ENCODE measurements around the gene C9orf50. TPM values are rescaled to one million over a fixed set of nuclear protein-coding genes. Genes with fewer than 3 reads are reported as not detected.
A peak's percentile ranks its signal among the peaks of the same experiment; 100 is the strongest.

The C9orf50 gene
- total RNA-seq, 1 donor from 2014 or later = not detected

DNA sequence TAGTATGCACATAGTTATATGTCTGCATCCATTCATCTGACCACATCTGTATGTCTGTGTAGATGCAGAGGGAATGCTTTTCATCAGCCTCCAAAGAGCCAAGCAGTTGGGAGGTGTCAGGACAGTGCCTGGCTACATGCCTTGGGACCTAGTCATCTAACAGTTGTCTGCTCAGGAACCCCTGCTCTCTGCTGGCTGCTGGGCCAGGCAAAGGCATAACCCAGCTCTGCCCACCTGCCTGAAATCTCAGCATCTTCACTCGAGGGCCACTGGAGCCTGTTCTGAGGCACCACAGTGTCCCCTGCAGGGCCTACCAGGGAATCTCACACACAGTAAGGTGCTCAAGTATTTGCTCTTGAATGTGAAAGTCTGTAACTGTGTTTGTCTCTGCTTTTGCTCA is 3.7 kb downstream of the C9orf50 start:
- Mint-ChIP-seq H3K9me3 (peaks cover 3% of the 10 kb centered on the region), H3K4me1 (peaks cover under 1% of the 10 kb centered on the region), H3K27me3 (peaks cover 38% of the 10 kb centered on the region), H3K36me3 (ENCODE audit: low read depth) (no peaks in the 10 kb centered on the region), H3K4me3 (no peak overlapping the region), H3K27ac (no peak overlapping the region)
- intact Hi-C loops (cut with micrococcal nuclease) = loop anchor here (10.0 kb wide), 1 partner anchor 292 kb away; no protein-coding TSS in a partner anchor
- DNase-seq = peak; percentile 76

- no peak for DNase-seq
- intact Hi-C loops (cut with micrococcal nuclease) = loop anchor here (10.0 kb wide), 1 partner anchor 291 kb away; no protein-coding TSS in a partner anchor
- Mint-ChIP-seq H3K27me3 (peaks cover 25% of the 10 kb centered on the region), H3K36me3 (ENCODE audit: low read depth) (no peaks in the 10 kb centered on the region), H3K4me3 (no peak overlapping the region), H3K9me3 (peaks cover 3% of the 10 kb centered on the region), H3K27ac (no peak overlapping the region), H3K4me1 (peaks cover 6% of the 10 kb centered on the region)
These were observed 5.3 kb downstream of the C9orf50 start for GRCh38 chr9:129615407-129616285.

DNA sequence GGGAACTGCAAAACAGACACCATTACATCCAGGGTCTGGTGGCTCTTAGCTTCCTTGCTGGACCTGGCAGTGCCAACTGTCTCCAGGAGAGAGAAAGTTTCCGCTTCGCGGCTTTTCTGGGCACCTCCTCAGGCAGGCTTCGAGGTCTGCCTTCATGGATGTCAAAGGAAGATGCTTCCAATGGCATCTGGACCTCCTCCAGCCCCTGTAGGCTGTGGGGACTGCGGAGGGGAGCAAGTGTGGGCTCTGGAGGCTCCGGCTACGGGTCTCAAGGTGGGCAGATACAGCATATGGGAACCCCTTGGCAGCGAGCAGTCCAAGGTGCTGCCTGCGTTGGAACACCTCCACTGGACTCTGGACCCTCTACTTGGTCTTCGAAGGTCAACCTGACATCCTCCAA is 6.0 kb downstream of the C9orf50 start:
- DNase-seq = no peak
- Mint-ChIP-seq H3K27ac (no peak overlapping the region), H3K27me3 (peaks cover 25% of the 10 kb centered on the region), H3K36me3 (ENCODE audit: low read depth) (no peaks in the 10 kb centered on the region), H3K4me3 (no peak overlapping the region), H3K4me1 (peaks cover 7% of the 10 kb centered on the region), H3K9me3 (peaks cover 3% of the 10 kb centered on the region)
- intact Hi-C loops (cut with micrococcal nuclease) = loop anchor here (10.0 kb wide), 1 partner anchor 290 kb away; no protein-coding TSS in a partner anchor

- H3K27me3 Mint-ChIP-seq = peaks cover 19% of the 10 kb centered on the region
- H3K4me1 Mint-ChIP-seq = peaks cover 15% of the 10 kb centered on the region
- peaks cover 3% of the 10 kb centered on the region for H3K9me3 Mint-ChIP-seq
- no peak overlapping the region for H3K4me3 Mint-ChIP-seq
- intact Hi-C loops (cut with micrococcal nuclease) = loop anchor here (10.0 kb wide), 1 partner anchor 289 kb away; no protein-coding TSS in a partner anchor
- H3K27ac Mint-ChIP-seq = no peak overlapping the region
- no peaks in the 10 kb centered on the region for H3K36me3 Mint-ChIP-seq (ENCODE audit: low read depth)
- DNase-seq = no peak
These were observed 7.3 kb downstream of the C9orf50 start for GRCh38 chr9:129613520-129614175.

DNA sequence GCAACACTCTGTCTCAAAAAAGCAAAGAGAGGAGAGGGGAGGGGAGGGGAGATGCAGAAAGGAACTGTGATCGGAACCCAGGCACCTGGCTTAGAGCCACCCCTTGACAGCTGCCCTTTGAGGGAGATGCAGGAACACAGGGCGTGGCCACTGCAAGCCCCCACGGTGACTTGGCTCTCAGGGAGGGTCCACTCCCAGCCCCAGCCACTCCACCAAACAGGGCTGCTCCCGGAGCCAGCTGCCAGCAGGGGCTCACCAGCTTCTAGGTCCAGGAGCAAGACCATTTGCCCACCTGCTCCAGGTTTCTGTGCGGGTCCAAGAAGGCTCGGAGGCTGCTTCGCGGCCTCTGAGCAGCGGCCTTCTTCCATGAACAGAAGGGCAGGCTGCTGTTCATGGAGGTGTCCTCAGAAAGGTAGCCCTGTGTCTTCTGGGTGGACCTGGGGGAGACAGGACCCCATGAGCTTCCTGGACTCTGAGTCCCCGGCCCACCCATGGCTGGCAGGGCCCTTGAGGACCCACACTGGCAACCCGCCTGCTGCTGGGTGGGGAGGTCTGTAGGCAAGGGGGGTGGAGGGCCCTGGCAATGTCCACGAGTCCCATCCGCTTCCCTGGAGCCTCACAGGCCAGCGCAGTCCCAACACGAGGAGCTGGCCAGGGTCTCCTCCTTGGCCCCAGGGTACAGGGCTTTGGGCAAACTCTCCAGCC is 7.9 kb downstream of the C9orf50 start:
- H3K27me3 Mint-ChIP-seq = peaks cover 14% of the 10 kb centered on the region
- H3K27ac Mint-ChIP-seq = no peak overlapping the region
- no peaks in the 10 kb centered on the region for H3K36me3 Mint-ChIP-seq (ENCODE audit: low read depth)
- DNase-seq = no peak
- H3K4me3 Mint-ChIP-seq = no peak overlapping the region
- no peaks in the 10 kb centered on the region for H3K9me3 Mint-ChIP-seq
- intact Hi-C loops (cut with micrococcal nuclease) = loop anchor here (10.0 kb wide), 1 partner anchor 288 kb away; no protein-coding TSS in a partner anchor
- peaks cover 17% of the 10 kb centered on the region for H3K4me1 Mint-ChIP-seq

DNA sequence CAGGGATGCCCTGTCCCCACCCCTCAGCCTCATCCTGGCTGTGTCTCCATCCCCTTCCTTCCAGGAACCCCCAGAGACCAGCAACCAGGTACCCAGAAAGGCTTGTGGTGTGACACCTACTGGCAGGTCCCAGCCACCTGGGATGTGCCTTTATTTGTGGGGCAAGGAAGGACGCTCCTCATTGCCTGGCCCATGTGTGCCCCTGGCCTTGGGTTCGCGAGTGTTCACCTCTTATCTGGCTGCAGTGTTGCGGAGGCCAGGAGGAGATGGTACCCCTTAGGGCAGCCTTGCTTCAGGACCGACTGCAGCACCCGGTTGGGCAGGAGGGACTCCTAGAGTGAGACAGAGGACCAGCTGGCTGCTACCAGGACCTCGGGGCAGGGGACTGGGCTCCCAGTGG is 8.8 kb downstream of the C9orf50 start:
- H3K27me3 Mint-ChIP-seq = peaks cover 6% of the 10 kb centered on the region
- H3K9me3 Mint-ChIP-seq = no peaks in the 10 kb centered on the region
- no peak overlapping the region for H3K27ac Mint-ChIP-seq
- peaks cover 25% of the 10 kb centered on the region for H3K4me1 Mint-ChIP-seq
- no peaks in the 10 kb centered on the region for H3K36me3 Mint-ChIP-seq (ENCODE audit: low read depth)
- DNase-seq = no peak
- peak overlapping the region; percentile 12 for H3K4me3 Mint-ChIP-seq
- intact Hi-C loops (cut with micrococcal nuclease) = loop anchor here (10.0 kb wide), 1 partner anchor 287 kb away; no protein-coding TSS in a partner anchor

DNA sequence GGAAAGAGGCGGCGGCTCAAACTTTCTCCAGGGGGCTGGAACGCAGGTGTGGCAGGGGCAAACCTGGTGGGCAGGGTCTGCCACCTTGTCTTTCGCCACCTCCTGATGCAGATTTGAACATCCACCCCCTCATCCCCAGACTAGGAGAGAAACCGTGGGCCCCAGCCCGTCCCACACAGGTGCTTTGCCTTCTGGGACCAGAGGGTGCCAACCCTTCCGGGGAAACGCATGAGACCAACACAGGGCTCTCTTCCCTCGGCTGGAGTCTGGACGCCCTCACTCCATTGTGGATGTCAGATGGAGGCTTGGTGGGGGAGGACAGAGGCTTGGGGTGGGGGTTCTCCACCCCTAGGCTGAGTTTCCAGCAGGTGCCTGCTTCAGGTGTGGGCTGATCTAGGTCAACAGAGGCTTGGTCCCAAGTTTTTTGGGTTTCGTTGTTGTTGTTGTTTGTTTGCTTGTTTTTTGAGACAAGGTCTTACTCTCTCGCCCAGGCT is 9.5 kb downstream of the C9orf50 start:
- no peak for DNase-seq
- H3K27ac Mint-ChIP-seq = peak overlapping the region; percentile 89
- peaks cover 6% of the 10 kb centered on the region for H3K27me3 Mint-ChIP-seq
- no peaks in the 10 kb centered on the region for H3K9me3 Mint-ChIP-seq
- H3K4me1 Mint-ChIP-seq = peaks cover 30% of the 10 kb centered on the region
- H3K36me3 Mint-ChIP-seq (ENCODE audit: low read depth) = no peaks in the 10 kb centered on the region
- intact Hi-C loops (cut with micrococcal nuclease) = loop anchor here (1.0 to 10.0 kb wide), 3 partner anchors 13 to 472 kb away; no protein-coding TSS in a partner anchor
- peak overlapping the region; percentile 84 for H3K4me3 Mint-ChIP-seq

- intact Hi-C loops (cut with micrococcal nuclease) = loop anchor here (1.0 to 10.0 kb wide), 4 partner anchors 14 to 471 kb away; no protein-coding TSS in a partner anchor
- no peaks in the 10 kb centered on the region for H3K36me3 Mint-ChIP-seq (ENCODE audit: low read depth)
- no peaks in the 10 kb centered on the region for H3K9me3 Mint-ChIP-seq
- H3K4me1 Mint-ChIP-seq = peaks cover 35% of the 10 kb centered on the region
- peak overlapping the region; percentile 84 for H3K4me3 Mint-ChIP-seq
- H3K27me3 Mint-ChIP-seq = peaks cover 5% of the 10 kb centered on the region
- peak; percentile 92 for DNase-seq
- H3K27ac Mint-ChIP-seq = peak overlapping the region; percentile 89
These were observed 10.2 kb downstream of the C9orf50 start for GRCh38 chr9:129610473-129611306.

DNA sequence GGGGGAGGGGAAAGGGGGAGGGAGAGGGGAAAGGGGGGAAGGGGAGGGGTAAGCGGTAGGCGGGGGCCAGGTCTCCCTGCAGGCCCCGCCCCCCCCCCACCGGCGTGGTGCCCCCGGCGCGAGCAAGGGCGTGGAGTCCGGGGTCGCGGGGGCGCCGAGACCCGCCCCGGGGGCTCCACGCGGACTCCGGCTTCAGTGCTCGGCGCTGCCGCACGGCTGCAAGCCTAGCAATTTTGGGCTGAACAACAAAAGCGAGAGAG is 10.8 kb downstream of the C9orf50 start:
- Mint-ChIP-seq H3K36me3 (ENCODE audit: low read depth) (no peaks in the 10 kb centered on the region), H3K27ac (peak overlapping the region; percentile 69), H3K4me3 (peak overlapping the region; percentile 92), H3K4me1 (peaks cover 35% of the 10 kb centered on the region), H3K9me3 (no peaks in the 10 kb centered on the region), H3K27me3 (peaks cover 4% of the 10 kb centered on the region)
- DNase-seq = no peak
- intact Hi-C loops (cut with micrococcal nuclease) = loop anchor here (1.0 to 10.0 kb wide), 3 partner anchors 15 to 436 kb away; no protein-coding TSS in a partner anchor

GRCh38 chr9:129609486-129610212 is 11.3 kb downstream of the C9orf50 start:
- Mint-ChIP-seq H3K36me3 (ENCODE audit: low read depth) (no peaks in the 10 kb centered on the region), H3K27me3 (peaks cover 4% of the 10 kb centered on the region), H3K4me1 (peaks cover 38% of the 10 kb centered on the region)

GRCh38 chr9:129608561-129609481 is 12.1 kb downstream of the C9orf50 start:
- Mint-ChIP-seq H3K9me3 (no peaks in the 10 kb centered on the region), H3K4me3 (peak overlapping the region; percentile 39), H3K4me1 (peaks cover 41% of the 10 kb centered on the region), H3K36me3 (ENCODE audit: low read depth) (no peaks in the 10 kb centered on the region), H3K27me3 (peaks cover 4% of the 10 kb centered on the region), H3K27ac (peak overlapping the region; percentile 56)
- no peak for DNase-seq
- intact Hi-C loops (cut with micrococcal nuclease) = no loop called here

More at GRCh38 chr9:129609486-129610212, 11.3 kb downstream of the C9orf50 start:
- DNase-seq = peak; percentile 90
- H3K9me3 Mint-ChIP-seq = no peaks in the 10 kb centered on the region
- H3K4me3 Mint-ChIP-seq = peak overlapping the region; percentile 92
- peak overlapping the region; percentile 98 for H3K27ac Mint-ChIP-seq
- intact Hi-C loops (cut with micrococcal nuclease) = loop anchor here (1.0 to 10.0 kb wide), 3 partner anchors 15 to 435 kb away; no protein-coding TSS in a partner anchor

Measured in activated CD4-positive, alpha-beta T cell treated with anti-CD3 and anti-CD28 coated beads, Interleukin-2, amount 10 ng/mL, durations not matched to agents 24 days and 14 days (primary cell).